CD4-positive, alpha-beta memory T cell (primary cell): ENCODE results near the gene RFNG. TPM values are rescaled to one million over a fixed set of nuclear protein-coding genes. Genes with fewer than 3 reads are reported as not detected.

Experiments
- CTCF ChIA-PET: fragments of 350-600 bp; sonication (Branson Sonifier 250); formaldehyde crosslinking; loops from one replicate; lab custom pipeline; 2021; ENCODE audit warnings: inconsistent platforms; ENCODE audit not compliant: partially characterized antibody; lab: Charles Lee
- POLR2A ChIA-PET: fragments of 350-600 bp; sonication (Branson Sonifier 250); formaldehyde crosslinking; loops from one replicate; lab custom pipeline; 2021; ENCODE audit not compliant: partially characterized antibody; lab: Charles Lee
- DNase-seq, 5 donors: peaks; one replicate each; pipeline versions ENCODE4 v3.0.0 to v3.0.0-alpha.2; 2020 to 2022; ENCODE audit warnings: mixed read lengths in 1 of 5
- H3K27ac ChIP-seq: one replicate; pipeline ENCODE4 v1.7.0; 2013; ENCODE audit warnings: low read depth, low read length
- H3K27me3 ChIP-seq: 2 replicates; pipeline ENCODE4 v1.7.0; 2013; ENCODE audit warnings: mild to moderate bottlenecking, low read length, moderate library complexity; ENCODE audit not compliant: insufficient read depth
- H3K36me3 ChIP-seq: 2 replicates; pipeline ENCODE4 v1.7.0; 2013; ENCODE audit warnings: mild to moderate bottlenecking, low read length, moderate library complexity; ENCODE audit not compliant: insufficient read depth
- H3K4me1 ChIP-seq: 2 replicates; pipeline ENCODE4 v1.7.0; 2013; ENCODE audit warnings: mild to moderate bottlenecking, low read length, moderate library complexity; ENCODE audit not compliant: insufficient read depth
- H3K4me3 ChIP-seq, 2 donors: one replicate each; pipeline ENCODE4 v1.7.0; 2013; ENCODE audit warnings: low read length in 2 of 2, mild to moderate bottlenecking in 1 of 2
- H3K9me3 ChIP-seq, 2 donors: one replicate each; pipeline ENCODE4 v1.7.0; 2013; ENCODE audit warnings: low read length in 2 of 2, control low read depth in 1 of 2; ENCODE audit not compliant: control insufficient read depth in 1 of 2
- H3K27ac Mint-ChIP-seq, 7 donors: one replicate each; pipeline ENCODE4 v1.8.0; 2020 to 2021; ENCODE audit warnings: mixed read lengths in 7 of 7, mild to moderate bottlenecking in 6 of 7, inconsistent platforms in 3 of 7, moderate library complexity in 3 of 7
- H3K27me3 Mint-ChIP-seq, 2 donors: one replicate each; pipeline ENCODE4 v1.8.0; 2020 to 2021; ENCODE audit warnings: mixed read lengths in 2 of 2
- H3K36me3 Mint-ChIP-seq, 2 donors: one replicate each; pipeline ENCODE4 v1.8.0; 2020 to 2021; ENCODE audit warnings: mixed read lengths in 2 of 2, inconsistent platforms in 1 of 2, mild to moderate bottlenecking in 1 of 2
- H3K4me1 Mint-ChIP-seq, 4 donors: one replicate each; pipeline ENCODE4 v1.8.0; 2020 to 2021; ENCODE audit warnings: mixed read lengths in 4 of 4, mild to moderate bottlenecking in 1 of 4
- H3K4me3 Mint-ChIP-seq, 8 donors: one replicate each; pipeline ENCODE4 v1.8.0; 2020 to 2021; ENCODE audit warnings: mixed read lengths in 8 of 8, mild to moderate bottlenecking in 7 of 8, moderate library complexity in 6 of 8, inconsistent platforms in 3 of 8
- H3K9me3 Mint-ChIP-seq, 8 donors: one replicate each; pipeline ENCODE4 v1.8.0; 2020 to 2021; ENCODE audit warnings: mixed read lengths in 8 of 8, mild to moderate bottlenecking in 5 of 8, inconsistent platforms in 3 of 8, moderate library complexity in 1 of 8
- intact Hi-C: fragments of 100-400 bp; cut with micrococcal nuclease; formaldehyde crosslinking; loops from one replicate; pipeline ENCODE4 v1.15.1; 2023
- polyA plus RNA-seq, 2 donors: library from polyadenylated mRNA; unstranded; fragments of 300-500 nt; fragmentation: Illumina TruSeq; gene quantifications; one replicate each; pipeline ENCODE4 v1.2.3, GENCODE V29; 2021
- total RNA-seq, 2 experiments: library from RNA; stranded (reverse); gene quantifications; one replicate each; pipeline ENCODE4 v1.2.3, GENCODE V29; 2021

RFNG gene
- total and polyA plus RNA-seq, 4 experiments from 2014 or later = 6.2 to 44.0 (median 22.9) TPM

- intact Hi-C loops = loop anchor here (5.0 to 10.0 kb wide), 3 partner anchors 73 to 379 kb away; partner anchors contain the start of genes HEXD, NOTUM and OGFOD3
- no peaks in the 10 kb centered on the region for H3K27me3 ChIP-seq
- CTCF ChIA-PET = interaction anchor here (0.8 to 1.4 kb wide), 3 partner anchors 8 to 71 kb away, joined by 3 to 4 read pairs (median 3); partner anchors contain the start of genes CENPX and LRRC45
- POLR2A ChIA-PET = interaction anchor here (1.7 to 1.8 kb wide), 2 partner anchors 15 to 25 kb away, joined by 5 to 6 read pairs; no protein-coding TSS in a partner anchor
- no peaks in the 10 kb centered on the region for H3K9me3 ChIP-seq
- DNase-seq = no peak
- peaks cover 13 to 36% (median 19%) of the 10 kb centered on the region in 4 donors for H3K4me1 Mint-ChIP-seq
- peak overlapping the region in 6 of 7 donors; percentile 29 to 90 (median 62) for H3K27ac Mint-ChIP-seq
- no peaks in the 10 kb centered on the region for H3K27me3 Mint-ChIP-seq
- H3K27ac ChIP-seq = no peak overlapping the region
- H3K4me3 ChIP-seq = no peak overlapping the region
- H3K4me1 ChIP-seq = peaks cover 23% of the 10 kb centered on the region
- H3K9me3 Mint-ChIP-seq = no peaks in the 10 kb centered on the region
- H3K36me3 ChIP-seq = no peaks in the 10 kb centered on the region
- H3K4me3 Mint-ChIP-seq = peak overlapping the region; percentile 48 to 80 (median 68)
- H3K36me3 Mint-ChIP-seq = peaks cover 0 to 6% of the 10 kb centered on the region in 2 donors
These were observed 16.1 kb downstream of the RFNG start for GRCh38 chr17:82035488-82035887.

DNA sequence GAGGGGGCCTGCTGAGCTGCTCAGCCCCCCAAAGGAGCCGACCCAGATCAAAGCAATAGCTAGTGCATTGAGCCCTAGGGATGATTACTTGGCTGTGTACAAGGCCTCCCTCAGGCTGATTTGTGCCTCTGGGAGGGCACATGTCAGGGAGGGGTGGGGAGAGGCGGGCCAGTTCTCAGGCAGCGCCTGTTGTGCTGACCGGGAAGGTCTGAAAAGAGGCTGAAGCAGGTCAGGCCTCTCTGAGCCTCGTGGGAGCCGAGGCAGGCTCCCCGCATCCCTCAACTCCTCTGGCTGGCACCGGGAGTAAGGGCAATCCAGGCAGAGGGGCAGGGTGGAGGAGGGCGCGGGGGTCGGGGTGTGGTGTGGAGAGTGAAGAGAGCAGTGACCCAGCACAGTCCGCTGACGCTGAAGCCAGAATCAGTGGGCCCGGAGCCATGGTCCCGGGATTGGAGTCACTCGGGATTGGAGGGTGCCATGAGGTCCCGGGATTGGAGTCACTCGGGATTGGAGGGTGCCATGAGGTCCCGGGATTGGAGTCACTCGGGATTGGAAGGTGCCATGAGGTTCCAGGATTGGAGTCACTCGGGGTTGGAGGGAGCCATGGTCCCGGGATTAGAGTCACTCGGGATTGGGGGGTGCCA lies 17.1 kb downstream of the RFNG start:
- POLR2A ChIA-PET = interaction anchor here (0.7 kb wide), 1 partner anchor 12 kb away, joined by 3 read pairs; the partner anchor contains the start of genes CENPX and LRRC45
- Histone ChIP-seq H3K27me3 (no peaks in the 10 kb centered on the region), H3K36me3 (no peaks in the 10 kb centered on the region), H3K9me3 (no peaks in the 10 kb centered on the region), H3K4me1 (peaks cover 30% of the 10 kb centered on the region), H3K4me3 (no peak overlapping the region), H3K27ac (no peak overlapping the region)
- intact Hi-C loops = loop anchor here (5.0 to 10.0 kb wide), 3 partner anchors 72 to 380 kb away; partner anchors contain the start of genes HEXD, NOTUM and OGFOD3
- Mint-ChIP-seq H3K27ac (peak overlapping the region in 1 of 7 donors; percentile 73), H3K9me3 (no peaks in the 10 kb centered on the region), H3K27me3 (no peaks in the 10 kb centered on the region), H3K36me3 (peaks cover 0 to 6% of the 10 kb centered on the region in 2 donors), H3K4me3 (peak overlapping the region in 3 of 8 donors; percentile 67 to 80 (median 68)), H3K4me1 (peaks cover 15 to 38% (median 23%) of the 10 kb centered on the region in 4 donors)
- CTCF ChIA-PET = interaction anchor here (1.1 to 1.4 kb wide), 3 partner anchors 9 to 14 kb away, joined by 3 to 6 read pairs (median 4); partner anchors contain the start of genes CENPX and LRRC45
- DNase-seq = no peak

- intact Hi-C loops = loop anchor here (10.0 kb wide), 2 partner anchors 201 to 381 kb away; partner anchors contain the start of genes HEXD and OGFOD3
- no peaks in the 10 kb centered on the region for H3K9me3 Mint-ChIP-seq
- H3K4me3 Mint-ChIP-seq = peak overlapping the region in 2 of 8 donors; percentile 22 to 60
- DNase-seq = no peak
- peaks cover 0 to 6% of the 10 kb centered on the region in 2 donors for H3K36me3 Mint-ChIP-seq
- no peaks in the 10 kb centered on the region for H3K27me3 Mint-ChIP-seq
- H3K4me1 Mint-ChIP-seq = peaks cover 12 to 31% (median 18%) of the 10 kb centered on the region in 4 donors
- H3K36me3 ChIP-seq = no peaks in the 10 kb centered on the region
- no peaks in the 10 kb centered on the region for H3K9me3 ChIP-seq
- H3K27ac Mint-ChIP-seq = no peak overlapping the region
- no peak overlapping the region for H3K27ac ChIP-seq
- CTCF ChIA-PET = interaction anchor here (1.1 kb wide), 1 partner anchor 73 kb away, joined by 4 read pairs; no protein-coding TSS in a partner anchor
- H3K27me3 ChIP-seq = no peaks in the 10 kb centered on the region
- H3K4me1 ChIP-seq = peaks cover 30% of the 10 kb centered on the region
- no peak overlapping the region for H3K4me3 ChIP-seq
- POLR2A ChIA-PET = interaction anchor here (0.9 kb wide), 1 partner anchor 11 kb away, joined by 3 read pairs; the partner anchor contains the start of genes CENPX and LRRC45
These were observed 18.1 kb downstream of the RFNG start for GRCh38 chr17:82033359-82034085.

GRCh38 chr17:82031885-82032627 lies 19.6 kb downstream of the RFNG start:
- no peak overlapping the region for H3K27ac ChIP-seq
- Mint-ChIP-seq H3K9me3 (no peaks in the 10 kb centered on the region), H3K36me3 (peaks cover 0 to 5% of the 10 kb centered on the region in 2 donors), H3K4me3 (peak overlapping the region in 6 of 8 donors; percentile 6 to 73 (median 29)), H3K27me3 (no peaks in the 10 kb centered on the region), H3K27ac (peak overlapping the region in 1 of 7 donors; percentile 66), H3K4me1 (peaks cover 5 to 25% (median 11%) of the 10 kb centered on the region in 4 donors)
- ChIA-PET POLR2A (interaction anchor here (1.9 to 3.2 kb wide), 5 partner anchors 10 to 169 kb away, joined by 4 to 28 read pairs (median 11); partner anchors contain the start of genes CENPX and DUS1L), CTCF (interaction anchor here (1.0 to 4.1 kb wide), 3 partner anchors 72 to 133 kb away, joined by 3 to 70 read pairs (median 4); no protein-coding TSS in a partner anchor)
- intact Hi-C loops = loop anchor here (2.0 to 10.0 kb wide), 3 partner anchors 203 to 519 kb away; partner anchors contain the start of genes HEXD and OGFOD3
- no peaks in the 10 kb centered on the region for H3K9me3 ChIP-seq
- H3K4me3 ChIP-seq = no peak overlapping the region
- peak in 2 of 5 donors; percentile 24 to 28 for DNase-seq
- H3K36me3 ChIP-seq = no peaks in the 10 kb centered on the region
- H3K27me3 ChIP-seq = no peaks in the 10 kb centered on the region
- peaks cover 25% of the 10 kb centered on the region for H3K4me1 ChIP-seq

DNA sequence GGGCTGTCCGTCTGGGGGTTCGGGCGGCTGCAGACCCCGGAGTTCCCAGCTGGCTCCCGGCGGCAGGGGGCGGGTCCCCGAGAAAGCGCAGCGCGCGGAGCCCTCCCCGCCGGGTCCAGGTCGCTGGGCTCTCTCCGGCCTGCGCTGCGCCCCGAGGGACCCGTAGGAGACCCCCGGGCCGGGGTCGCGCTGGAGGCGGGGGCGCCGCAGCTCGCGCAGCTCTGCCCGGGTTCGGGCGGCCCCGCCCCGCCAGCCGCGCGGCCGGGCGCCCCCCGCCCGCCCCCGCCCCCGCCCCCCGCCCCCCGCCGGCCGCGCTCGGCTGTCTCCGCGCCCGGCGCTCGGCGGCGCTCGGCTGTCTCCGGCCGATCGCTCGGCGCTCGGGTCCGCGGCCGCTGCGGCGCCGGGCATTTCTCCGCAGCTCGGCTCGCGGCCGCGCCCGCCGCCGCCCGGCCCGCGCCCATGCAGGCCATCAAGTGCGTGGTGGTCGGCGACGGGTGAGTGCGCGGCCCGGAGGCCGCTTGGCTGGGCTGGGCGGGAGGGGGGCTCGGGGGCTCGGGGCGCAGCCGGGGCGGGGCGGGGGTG lies 20.2 kb downstream of the RFNG start, which contains the start of gene RAC3:
Gene RAC3 (plus strand): TSS at position 376 of the 582 bp plus-strand sequence. CDS start 84 bp downstream, at position 460.
- CTCF ChIA-PET = interaction anchor here (2.2 to 4.1 kb wide), 2 partner anchors 123 to 266 kb away, joined by 12 to 70 read pairs; no protein-coding TSS in a partner anchor
- DNase-seq = no peak
- peak within 1 kb of the TSS in 6 of 7 donors; percentile 48 to 91 (median 76) for H3K27ac Mint-ChIP-seq
- H3K4me1 Mint-ChIP-seq = peaks cover 5 to 19% (median 11%) of the 10 kb centered on the region in 4 donors
- intact Hi-C loops = loop anchor here (2.0 to 10.0 kb wide), 3 partner anchors 203 to 519 kb away; partner anchors contain the start of genes HEXD and OGFOD3
- peak within 1 kb of the TSS; percentile 79 to 89 (median 86) for H3K4me3 Mint-ChIP-seq
- POLR2A ChIA-PET = interaction anchor here (1.3 to 3.2 kb wide), 10 partner anchors 10 to 182 kb away, joined by 3 to 28 read pairs (median 10); partner anchors contain the start of genes CENPX, DUS1L, FASN and GPS1
- Histone ChIP-seq H3K4me1 (peaks cover 20% of the 10 kb centered on the region), H3K36me3 (no peaks in the 10 kb centered on the region), H3K9me3 (no peaks in the 10 kb centered on the region), H3K27ac (no peak within 1 kb of the TSS), H3K4me3 (peak within 1 kb of the TSS in 1 of 2 donors; percentile 46), H3K27me3 (no peaks in the 10 kb centered on the region)
- no peaks in the 10 kb centered on the region for H3K9me3 Mint-ChIP-seq
- H3K27me3 Mint-ChIP-seq = no peaks in the 10 kb centered on the region
- H3K36me3 Mint-ChIP-seq = peaks cover 0 to 5% of the 10 kb centered on the region in 2 donors
